CD1c-positive myeloid dendritic cell (primary cell): ENCODE measurements around the gene LIN28B.

Experiments used
- DNase-seq: peaks from one replicate; pipeline ENCODE4 v3.0.0-alpha.2; 2016; ENCODE audit errors: extremely low spot score

The LIN28B gene

GRCh38 chr6:105109955-105110895, 153.3 kb downstream of the LIN28B start:
- no peak for DNase-seq

- no peak for DNase-seq
These were observed 154.2 kb downstream of the LIN28B start for GRCh38 chr6:105111105-105111504.

GRCh38 chr6:105111871-105112270, 155.0 kb downstream of the LIN28B start:
- no peak for DNase-seq

- no peak for DNase-seq
These were observed 155.7 kb downstream of the LIN28B start for GRCh38 chr6:105112577-105112976.

- DNase-seq: no peak
These were observed 156.5 kb downstream of the LIN28B start for GRCh38 chr6:105113422-105113821.

- no peak for DNase-seq
These were observed 159.2 kb downstream of the LIN28B start for GRCh38 chr6:105116150-105116549.

- no peak for DNase-seq
These were observed 163.7 kb downstream of the LIN28B start for GRCh38 chr6:105120570-105120969.

GRCh38 chr6:105121981-105122380, 165.1 kb downstream of the LIN28B start:
- DNase-seq: no peak

GRCh38 chr6:105122717-105123116, 165.8 kb downstream of the LIN28B start:
- no peak for DNase-seq
